HCT116 (cell line): ENCODE data around the gene PSME3IP1. TPM values are rescaled to one million over a fixed set of nuclear protein-coding genes. Genes with fewer than 3 reads are reported as not detected.

Experiments used
- ATAC-seq: fragments of 200-7000 bp; cut with Tn5 transposase; 2 replicates; pipeline ENCODE4 v1.9.1; 2020; ENCODE audit warnings: mild to moderate bottlenecking, moderate library complexity
- BruUV-seq: library from RNA; stranded (reverse); fragments of 400-500 nt; replicated peaks from 2 replicates; lab custom pipeline; 2021; lab: Mats Ljungman, UMichigan
- CTCF ChIA-PET: fragments of 300-600 bp; sonication (Branson Sonifier 250); formaldehyde crosslinking; loops from one replicate; lab custom pipeline; 2021; ENCODE audit warnings: antibody characterized with exemption; lab: Charles Lee
- POLR2A ChIA-PET: fragments of 300-600, 350-600 bp; sonication (Branson Sonifier 250); formaldehyde crosslinking; loops from one replicate; lab custom pipeline; 2021; ENCODE audit warnings: antibody characterized with exemption; lab: Charles Lee
- RAD21 ChIA-PET, 2 experiments: fragments of 300-600 bp; sonication (Branson Sonifier 250); formaldehyde crosslinking; loops; one replicate each; lab custom pipeline; 2023; ENCODE audit warnings: low total read pairs in 2 of 2; ENCODE audit not compliant: uncharacterized antibody in 2 of 2, unreplicated experiment in 2 of 2, low non-redundant PET in 1 of 2; lab: Charles Lee
- DNase-seq: peaks from one replicate; pipeline ENCODE4 v3.0.0-alpha.2; 2010; ENCODE audit warnings: low read depth, low spot score
- H2AFZ ChIP-seq: fragments of 200-600 bp; shearing (Covaris generic), sonication (generic); 2 replicates; pipeline ENCODE4 v1.6.1; 2017; ENCODE audit warnings: low read depth, mixed run types, mixed read lengths, antibody characterized with exemption, low read length; ENCODE audit not compliant: poor library complexity, severe bottlenecking
- H3K27ac ChIP-seq: 2 replicates; pipeline ENCODE4 v1.5.1; 2012; ENCODE audit warnings: low read depth, low read length
- H3K27me3 ChIP-seq: fragments of 200-600 bp; sonication (generic); 2 replicates; pipeline ENCODE4 v1.6.1; 2016; ENCODE audit warnings: mixed run types, low read length, mixed read lengths; ENCODE audit not compliant: insufficient read depth
- H3K36me3 ChIP-seq, 2 experiments: fragments of 200-500 bp in 1 of 2; fragments of 200-600 bp in 1 of 2; sonication (Bioruptor generic) in 1 of 2; sonication (generic) in 1 of 2; 2 replicates each; pipeline versions ENCODE4 v1.5.1 to v1.6.1; 2014 to 2016; ENCODE audit warnings: low read length in 2 of 2, inconsistent platforms in 1 of 2, mixed read lengths in 1 of 2, mixed run types in 1 of 2; ENCODE audit not compliant: insufficient read depth in 2 of 2, control insufficient read depth in 1 of 2
- H3K4me1 ChIP-seq, 2 experiments: fragments of 200-600 bp in 1 of 2; sonication (generic) in 1 of 2; 2 replicates each; pipeline versions ENCODE4 v1.5.1 to v1.6.1; 2012 to 2017; ENCODE audit warnings: low read length in 2 of 2, inconsistent platforms in 1 of 2, mild to moderate bottlenecking in 1 of 2, mixed read lengths in 1 of 2, mixed run types in 1 of 2, moderate library complexity in 1 of 2; ENCODE audit not compliant: insufficient read depth in 2 of 2, control insufficient read depth in 1 of 2
- H3K4me2 ChIP-seq: fragments of 200-600 bp; sonication (generic); 2 replicates; pipeline ENCODE4 v1.6.1; 2017; ENCODE audit warnings: mixed run types, low read length, mixed read lengths
- H3K4me3 ChIP-seq, 2 experiments: fragments of 200-600 bp in 1 of 2; sonication (generic) in 1 of 2; replicated peaks in 1 of 2; 2 replicates each; pipeline ENCODE4 v1.5.1; 2011 to 2016; ENCODE audit warnings: low read length in 2 of 2, control low read depth in 1 of 2, low read depth in 1 of 2, mild to moderate bottlenecking in 1 of 2, mixed read lengths in 1 of 2, mixed run types in 1 of 2
- H3K79me2 ChIP-seq: fragments of 200-600 bp; sonication (generic); 2 replicates; pipeline ENCODE4 v1.6.1; 2017; ENCODE audit warnings: mild to moderate bottlenecking, mixed run types, low read length, moderate library complexity, mixed read lengths; ENCODE audit not compliant: insufficient read depth
- H3K9ac ChIP-seq: fragments of 200-600 bp; sonication (generic); 2 replicates; pipeline ENCODE4 v1.6.1; 2016; ENCODE audit warnings: low read length, mixed read lengths
- H3K9me2 ChIP-seq: fragments of 200-600 bp; sonication (generic), shearing (Covaris generic); 2 replicates; pipeline ENCODE4 v1.6.1; 2017; ENCODE audit warnings: mixed run types, mild to moderate bottlenecking, moderate library complexity; ENCODE audit not compliant: insufficient read depth
- H3K9me3 ChIP-seq, 2 experiments: fragments of 200-500 bp in 1 of 2; fragments of 200-600 bp in 1 of 2; sonication (Bioruptor generic) in 1 of 2; sonication (generic) in 1 of 2; 2 replicates each; pipeline ENCODE4 v1.6.1; 2014 to 2017; ENCODE audit warnings: low read length in 2 of 2, mixed read lengths in 2 of 2, inconsistent platforms in 1 of 2, low read depth in 1 of 2, mild to moderate bottlenecking in 1 of 2, mixed run types in 1 of 2, moderate library complexity in 1 of 2; ENCODE audit not compliant: control insufficient read depth in 1 of 2, insufficient read depth in 1 of 2
- H4K20me1 ChIP-seq: fragments of 200-600 bp; sonication (generic), shearing (Covaris generic); 2 replicates; pipeline ENCODE4 v1.6.1; 2017; ENCODE audit warnings: mixed run types, mild to moderate bottlenecking, moderate library complexity; ENCODE audit not compliant: insufficient read depth
- ATF3 ChIP-seq: IDR thresholded peaks from 2 replicates; pipeline ENCODE4 v1.6.1; 2012
- CBX3 ChIP-seq: IDR thresholded peaks from 2 replicates; pipeline ENCODE4 v1.6.1; 2012; ENCODE audit warnings: low read depth
- CEBPB ChIP-seq: IDR thresholded peaks from 2 replicates; pipeline ENCODE4 v1.6.1; 2012; ENCODE audit warnings: low read depth
- CTCF ChIP-seq, 3 experiments: fragments of 200-600 bp in 1 of 3; sonication (generic) in 1 of 3; IDR thresholded peaks in 2 of 3; conservative IDR thresholded peaks in 1 of 3; 2 replicates each; pipeline ENCODE4 v1.5.1; 2012 to 2017; ENCODE audit warnings: low read depth in 2 of 3, low read length in 2 of 3, antibody characterized with exemption in 1 of 3, borderline replicate concordance in 1 of 3, control low read depth in 1 of 3, mild to moderate bottlenecking in 1 of 3, mixed read lengths in 1 of 3, mixed run types in 1 of 3, moderate library complexity in 1 of 3; ENCODE audit not compliant: insufficient read depth in 1 of 3
- EGR1 ChIP-seq: IDR thresholded peaks from 2 replicates; pipeline ENCODE4 v1.6.1; 2012; ENCODE audit warnings: low read depth
- ELF1 ChIP-seq: IDR thresholded peaks from 2 replicates; pipeline ENCODE4 v1.6.1; 2012; ENCODE audit warnings: low read depth, borderline replicate concordance
- EZH2phosphoT487 ChIP-seq: fragments of 200-600 bp; IDR thresholded peaks from 2 replicates; pipeline ENCODE4 v1.6.1; 2018; ENCODE audit warnings: antibody characterized with exemption, borderline replicate concordance
- FOSL1 ChIP-seq: IDR thresholded peaks from 2 replicates; pipeline ENCODE4 v1.6.1; 2012; ENCODE audit warnings: low read depth
- JUND ChIP-seq: IDR thresholded peaks from 2 replicates; pipeline ENCODE4 v1.6.1; 2012
- MAX ChIP-seq: IDR thresholded peaks from 2 replicates; pipeline ENCODE4 v1.6.1; 2012
- POLR2A ChIP-seq: IDR thresholded peaks from 2 replicates; pipeline ENCODE4 v1.7.0; 2011; ENCODE audit warnings: borderline replicate concordance; ENCODE audit not compliant: insufficient read depth, insufficient read length; ENCODE audit errors: extremely low read depth
- POLR2AphosphoS5 ChIP-seq: IDR thresholded peaks from 2 replicates; pipeline ENCODE4 v1.6.1; 2011; ENCODE audit warnings: mild to moderate bottlenecking, low read depth, low read length, moderate library complexity
- RAD21 ChIP-seq: IDR thresholded peaks from 2 replicates; pipeline ENCODE4 v1.6.1; 2012; ENCODE audit warnings: low read depth, mild to moderate bottlenecking
- SIN3A ChIP-seq: IDR thresholded peaks from 2 replicates; pipeline ENCODE4 v1.6.1; 2012; ENCODE audit warnings: low read depth
- SRF ChIP-seq: IDR thresholded peaks from 2 replicates; pipeline ENCODE4 v1.6.1; 2012; ENCODE audit warnings: low read depth
- TCF7L2 ChIP-seq: IDR thresholded peaks from 2 replicates; pipeline ENCODE4 v1.7.0; 2011; ENCODE audit warnings: borderline replicate concordance, inconsistent platforms; ENCODE audit not compliant: insufficient read depth, insufficient read length; ENCODE audit errors: extremely low read depth
- YY1 ChIP-seq: IDR thresholded peaks from 2 replicates; pipeline ENCODE4 v1.6.1; 2011; ENCODE audit warnings: low read length, low read depth, moderate library complexity, mild to moderate bottlenecking; ENCODE audit not compliant: insufficient replicate concordance; ENCODE audit errors: extremely low read depth
- ZFX ChIP-seq: fragments of 450-650 bp; IDR thresholded peaks from 2 replicates; pipeline ENCODE4 v1.6.1; 2017
- ZNF274 ChIP-seq: fragments of 200-500 bp; sonication (Bioruptor generic); IDR thresholded peaks from 2 replicates; pipeline ENCODE4 v1.6.1; 2014; ENCODE audit warnings: mild to moderate bottlenecking, low read depth, low read length, inconsistent platforms
- intact Hi-C: fragments of 100-400 bp; cut with micrococcal nuclease; formaldehyde crosslinking; loops from 2 replicates; pipeline ENCODE4 v1.10.0; 2022
- total RNA-seq: library from RNA; stranded (reverse); gene quantifications from one replicate; pipeline ENCODE4 v1.2.1, GENCODE V29; 2021; ENCODE audit not compliant: unreplicated experiment

Gene PSME3IP1
- total RNA-seq, 1 experiment from 2014 or later, result 88.5 TPM

GRCh38 chr16:57107321-57107922 lies 78.4 kb downstream of the PSME3IP1 start:
- ATAC-seq (no peak), DNase-seq (no peak)
- Histone ChIP-seq H3K9me3 (no peaks in the 10 kb centered on the region), H3K36me3 (no peaks in the 10 kb centered on the region), H3K9ac (no peak overlapping the region), H3K4me1 (peaks cover 0 to 45% of the 10 kb centered on the region in 2 experiments; a peak in 3 of 4 replicates), H3K27ac (no peak overlapping the region), H3K79me2 (no peaks in the 10 kb centered on the region), H2AFZ (no peak overlapping the region), H4K20me1 (no peaks in the 10 kb centered on the region), H3K27me3 (no peaks in the 10 kb centered on the region), H3K4me3 (no peak overlapping the region), H3K9me2 (no peaks in the 10 kb centered on the region), H3K4me2 (no peak overlapping the region)
- BruUV-seq, result no TSS peak
- TF ChIP-seq TCF7L2 (no peak), SRF (no peak), JUND (no peak), EGR1 (no peak), CBX3 (no peak), ZNF274 (no peak), ZFX (no peak), SIN3A (no peak), POLR2A (no peak), CEBPB (no peak), EZH2phosphoT487 (no peak), YY1 (no peak), ATF3 (no peak), RAD21 (no peak), CTCF (IDR thresholded peaks at IDR 0.05 in 2 of 3, conservative IDR thresholded peaks at IDR 0.05 in 1 of 3; ENCODE audit: borderline replicate concordance in 1 of 3, insufficient read depth in 1 of 3, low read depth in 2 of 3, low read length in 2 of 3) (no peak), MAX (no peak), POLR2AphosphoS5 (no peak), FOSL1 (no peak), ELF1 (no peak)
- intact Hi-C loops, result no loop called here
- ChIA-PET CTCF (interaction anchor here (0.6 to 1.5 kb wide), 2 partner anchors 15 to 1164 kb away, joined by 3 to 4 read pairs; partner anchors contain the start of gene CPNE2), RAD21 (no interaction called here), POLR2A (no interaction called here)
